Measurements from ENCODE around the gene DCTD.

DNA sequence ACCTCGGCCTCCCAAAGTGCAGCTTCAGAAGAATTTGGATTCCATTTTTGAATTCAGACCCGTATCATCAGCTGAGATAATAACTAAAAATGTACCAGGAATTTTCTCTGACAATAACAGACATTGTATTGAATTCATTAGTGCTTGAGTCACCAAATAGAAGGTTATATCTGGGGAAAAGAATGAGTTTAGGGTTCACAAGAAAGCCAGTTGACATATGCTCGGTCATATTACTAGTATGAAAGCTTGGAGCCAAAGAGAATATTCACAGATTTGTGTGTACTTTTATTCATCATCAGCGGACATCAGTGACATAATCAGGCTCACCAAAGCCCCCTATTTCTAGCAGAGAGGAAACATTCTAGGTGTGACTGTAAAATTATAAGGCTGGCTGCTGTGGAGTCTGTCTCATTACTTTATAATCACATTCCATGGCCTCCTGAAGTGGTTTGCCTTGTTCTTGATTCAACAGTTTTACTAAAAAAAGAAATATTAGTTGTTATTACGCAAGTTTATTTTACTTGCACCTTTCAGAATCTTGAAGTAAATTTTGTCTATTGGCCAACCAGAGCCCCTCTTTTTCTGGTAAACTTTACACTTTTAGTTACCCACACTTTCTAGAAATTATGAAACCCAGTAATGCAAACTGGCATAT lies 14.6 kb upstream of the DCTD start:
- no peak for TF ChIP-seq CBX3 (IDR thresholded peaks at IDR 0.05; ENCODE audit: borderline replicate concordance, low read depth)
- no peak for TF ChIP-seq FOXM1 (IDR thresholded peaks at IDR 0.05; ENCODE audit: low read depth, low read length)
- TF ChIP-seq, protein P1, sequence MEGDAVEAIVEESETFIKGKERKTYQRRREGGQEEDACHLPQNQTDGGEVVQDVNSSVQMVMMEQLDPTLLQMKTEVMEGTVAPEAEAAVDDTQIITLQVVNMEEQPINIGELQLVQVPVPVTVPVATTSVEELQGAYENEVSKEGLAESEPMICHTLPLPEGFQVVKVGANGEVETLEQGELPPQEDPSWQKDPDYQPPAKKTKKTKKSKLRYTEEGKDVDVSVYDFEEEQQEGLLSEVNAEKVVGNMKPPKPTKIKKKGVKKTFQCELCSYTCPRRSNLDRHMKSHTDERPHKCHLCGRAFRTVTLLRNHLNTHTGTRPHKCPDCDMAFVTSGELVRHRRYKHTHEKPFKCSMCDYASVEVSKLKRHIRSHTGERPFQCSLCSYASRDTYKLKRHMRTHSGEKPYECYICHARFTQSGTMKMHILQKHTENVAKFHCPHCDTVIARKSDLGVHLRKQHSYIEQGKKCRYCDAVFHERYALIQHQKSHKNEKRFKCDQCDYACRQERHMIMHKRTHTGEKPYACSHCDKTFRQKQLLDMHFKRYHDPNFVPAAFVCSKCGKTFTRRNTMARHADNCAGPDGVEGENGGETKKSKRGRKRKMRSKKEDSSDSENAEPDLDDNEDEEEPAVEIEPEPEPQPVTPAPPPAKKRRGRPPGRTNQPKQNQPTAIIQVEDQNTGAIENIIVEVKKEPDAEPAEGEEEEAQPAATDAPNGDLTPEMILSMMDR (IDR thresholded peaks at IDR 0.05 in 2 of 3, conservative IDR thresholded peaks at IDR 0.05 in 1 of 3; ENCODE audit: control insufficient read depth in 2 of 3, extremely low read depth in 1 of 3, insufficient read depth in 1 of 3, low read depth in 3 of 3, low read length in 3 of 3) = no peak
- TF ChIP-seq, protein P2, sequence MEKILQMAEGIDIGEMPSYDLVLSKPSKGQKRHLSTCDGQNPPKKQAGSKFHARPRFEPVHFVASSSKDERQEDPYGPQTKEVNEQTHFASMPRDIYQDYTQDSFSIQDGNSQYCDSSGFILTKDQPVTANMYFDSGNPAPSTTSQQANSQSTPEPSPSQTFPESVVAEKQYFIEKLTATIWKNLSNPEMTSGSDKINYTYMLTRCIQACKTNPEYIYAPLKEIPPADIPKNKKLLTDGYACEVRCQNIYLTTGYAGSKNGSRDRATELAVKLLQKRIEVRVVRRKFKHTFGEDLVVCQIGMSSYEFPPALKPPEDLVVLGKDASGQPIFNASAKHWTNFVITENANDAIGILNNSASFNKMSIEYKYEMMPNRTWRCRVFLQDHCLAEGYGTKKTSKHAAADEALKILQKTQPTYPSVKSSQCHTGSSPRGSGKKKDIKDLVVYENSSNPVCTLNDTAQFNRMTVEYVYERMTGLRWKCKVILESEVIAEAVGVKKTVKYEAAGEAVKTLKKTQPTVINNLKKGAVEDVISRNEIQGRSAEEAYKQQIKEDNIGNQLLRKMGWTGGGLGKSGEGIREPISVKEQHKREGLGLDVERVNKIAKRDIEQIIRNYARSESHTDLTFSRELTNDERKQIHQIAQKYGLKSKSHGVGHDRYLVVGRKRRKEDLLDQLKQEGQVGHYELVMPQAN (conservative IDR thresholded peaks at IDR 0.05) = no peak
- no peak for TF ChIP-seq EP300 (IDR thresholded peaks at IDR 0.05; ENCODE audit: borderline replicate concordance in 1 of 2, control insufficient read depth in 1 of 2, low read depth in 2 of 2, low read length in 2 of 2)
- TF ChIP-seq POLR2A (IDR thresholded peaks at IDR 0.05; ENCODE audit: low read depth, low read length) = no peak
